Parathyroid adenoma (tissue), 2 donors: ENCODE data around the gene FHOD3.

Experiments
- H2AFZ ChIP-seq: fragments of 300-600 bp; sonication (generic); one replicate; pipeline ENCODE4 v1.7.0; 2017; ENCODE audit warnings: antibody characterized with exemption, mild to moderate bottlenecking
- H3K27ac ChIP-seq: fragments of 300-600 bp; sonication (generic); one replicate; pipeline ENCODE4 v1.7.0; 2017
- H3K27me3 ChIP-seq: fragments of 300-600 bp; sonication (generic); one replicate; pipeline ENCODE4 v1.7.0; 2017; ENCODE audit warnings: low read length; ENCODE audit not compliant: control insufficient read depth, insufficient read depth
- H3K36me3 ChIP-seq: fragments of 300-600 bp; sonication (generic); one replicate; pipeline ENCODE4 v1.7.0; 2017; ENCODE audit warnings: low read length; ENCODE audit not compliant: control insufficient read depth, insufficient read depth
- H3K4me1 ChIP-seq: fragments of 300-600 bp; sonication (generic); one replicate; pipeline ENCODE4 v1.7.0; 2017; ENCODE audit warnings: control low read depth
- H3K4me2 ChIP-seq: fragments of 300-600 bp; sonication (generic); one replicate; pipeline ENCODE4 v1.7.0; 2017; ENCODE audit warnings: low read length
- H3K4me3 ChIP-seq: fragments of 300-600 bp; sonication (generic); one replicate; pipeline ENCODE4 v1.7.0; 2017; ENCODE audit warnings: low read depth, low read length
- H3K79me2 ChIP-seq: fragments of 300-600 bp; sonication (generic); one replicate; pipeline ENCODE4 v1.7.0; 2017; ENCODE audit warnings: control low read depth
- H3K9ac ChIP-seq: fragments of 300-600 bp; sonication (generic); one replicate; pipeline ENCODE4 v1.7.0; 2017; ENCODE audit warnings: mild to moderate bottlenecking
- H3K9me3 ChIP-seq: fragments of 300-600 bp; sonication (generic); one replicate; pipeline ENCODE4 v1.7.0; 2017; ENCODE audit warnings: low read length; ENCODE audit not compliant: control insufficient read depth
- CTCF ChIP-seq: fragments of 300-600 bp; sonication (generic); IDR thresholded peaks from one replicate; pipeline ENCODE4 v1.7.0; 2017; ENCODE audit warnings: antibody characterized with exemption, mild to moderate bottlenecking
- donor health status: primary hyperparathyroidism.

Gene FHOD3

GRCh38 chr18:36633961-36634412 is 336.5 kb downstream of the FHOD3 start:
- H3K9ac ChIP-seq, result no peak overlapping the region
- H3K9me3 ChIP-seq, result no peaks in the 10 kb centered on the region
- H3K4me2 ChIP-seq, result no peak overlapping the region
- no peaks in the 10 kb centered on the region for H3K27me3 ChIP-seq
- no peak for TF ChIP-seq CTCF
- H3K4me1 ChIP-seq, result peaks cover 30% of the 10 kb centered on the region
- no peaks in the 10 kb centered on the region for H3K36me3 ChIP-seq
- no peaks in the 10 kb centered on the region for H3K79me2 ChIP-seq
- no peak overlapping the region for H3K4me3 ChIP-seq
- H2AFZ ChIP-seq, result no peak overlapping the region
- peak overlapping the region; percentile 34 for H3K27ac ChIP-seq

- Histone ChIP-seq H3K4me2 (peak overlapping the region; percentile 24), H3K4me1 (peaks cover 30% of the 10 kb centered on the region), H3K27ac (peak overlapping the region; percentile 34), H3K9ac (no peak overlapping the region), H3K4me3 (peak overlapping the region; percentile 17), H3K36me3 (no peaks in the 10 kb centered on the region), H2AFZ (no peak overlapping the region), H3K27me3 (no peaks in the 10 kb centered on the region), H3K9me3 (no peaks in the 10 kb centered on the region), H3K79me2 (no peaks in the 10 kb centered on the region)
- TF ChIP-seq CTCF, result no peak
These were observed 337.2 kb downstream of the FHOD3 start for GRCh38 chr18:36634573-36635216.

- no peaks in the 10 kb centered on the region for H3K9me3 ChIP-seq
- H3K36me3 ChIP-seq, result no peaks in the 10 kb centered on the region
- H2AFZ ChIP-seq, result no peak overlapping the region
- no peaks in the 10 kb centered on the region for H3K27me3 ChIP-seq
- no peak overlapping the region for H3K4me2 ChIP-seq
- no peak for TF ChIP-seq CTCF
- H3K4me1 ChIP-seq, result peaks cover 30% of the 10 kb centered on the region
- no peaks in the 10 kb centered on the region for H3K79me2 ChIP-seq
- no peak overlapping the region for H3K4me3 ChIP-seq
- H3K27ac ChIP-seq, result peak overlapping the region; percentile 34
- no peak overlapping the region for H3K9ac ChIP-seq
These were observed 338.0 kb downstream of the FHOD3 start for GRCh38 chr18:36635414-36636096.

GRCh38 chr18:36636237-36636817 is 338.8 kb downstream of the FHOD3 start:
- TF ChIP-seq CTCF, result no peak
- no peak overlapping the region for H3K27ac ChIP-seq
- H3K4me2 ChIP-seq, result no peak overlapping the region
- H3K9ac ChIP-seq, result no peak overlapping the region
- H3K4me1 ChIP-seq, result peaks cover 30% of the 10 kb centered on the region
- H3K27me3 ChIP-seq, result no peaks in the 10 kb centered on the region
- H3K4me3 ChIP-seq, result no peak overlapping the region
- H3K36me3 ChIP-seq, result no peaks in the 10 kb centered on the region
- H3K79me2 ChIP-seq, result no peaks in the 10 kb centered on the region
- H2AFZ ChIP-seq, result no peak overlapping the region
- H3K9me3 ChIP-seq, result no peaks in the 10 kb centered on the region
